Measurements from ENCODE around the gene LILRB1. TPM values are rescaled to one million over a fixed set of nuclear protein-coding genes. Genes with fewer than 3 reads are reported as not detected.
A peak's percentile ranks its signal among the peaks of the same experiment; 100 is the strongest.
"Not testable (repeated sequence)": the region's sequence is repeated elsewhere in the genome, so short reads cannot be mapped to it uniquely, and the experiment has no call there.

LILRB1 gene
- polyA plus RNA-seq, 3 donors = 27.2 to 317 (median 60.6) TPM

DNA sequence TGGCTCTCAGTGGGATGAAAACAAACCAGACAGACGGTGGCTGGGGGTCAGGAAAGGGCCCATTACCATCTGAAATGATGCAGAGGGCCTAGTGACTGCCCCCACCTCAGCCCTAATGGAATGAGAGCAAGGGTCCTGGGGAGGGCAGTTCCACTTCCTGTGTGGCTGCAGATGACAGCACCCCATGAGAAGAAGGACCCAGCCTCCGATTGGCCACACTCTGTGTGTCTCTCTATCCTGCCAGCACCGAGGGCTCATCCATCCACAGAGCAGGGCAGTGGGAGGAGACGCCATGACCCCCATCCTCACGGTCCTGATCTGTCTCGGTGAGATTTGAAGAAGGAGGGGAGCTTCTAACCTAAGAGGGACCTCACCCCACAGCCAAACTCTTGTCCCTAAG is 498 bp downstream of the LILRB1 start:
- Mint-ChIP-seq H3K4me1 (peaks cover 58% of the 10 kb centered on the region), H3K36me3 (peaks cover 43 to 48% of the 10 kb centered on the region in 2 donors), H3K27me3 (ENCODE audit: low read depth in 3 of 3) (peaks cover 2 to 9% (median 3%) of the 10 kb centered on the region in 3 donors), H3K9me3 (peaks cover 0 to 4% (median 0%) of the 10 kb centered on the region in 7 donors), H3K4me3 (peak overlapping the region; percentile 99 to 100), H3K27ac (peak overlapping the region; percentile 88 to 96 (median 91))
- no peaks in the 10 kb centered on the region for H3K9me3 ChIP-seq (replicated peaks in 1 of 2; ENCODE audit: control insufficient read depth in 1 of 2, insufficient read depth in 1 of 2, low read length in 2 of 2)
- peaks cover 40 to 44% of the 10 kb centered on the region in 2 donors for H3K36me3 ChIP-seq (replicated peaks in 1 of 2; ENCODE audit: control insufficient read depth in 1 of 2, insufficient read depth in 2 of 2, low read length in 2 of 2)
- H3K79me2 ChIP-seq (ENCODE audit: insufficient read depth, low read length) = peaks cover 21% of the 10 kb centered on the region
- peaks cover 50% of the 10 kb centered on the region for H4K20me1 ChIP-seq (ENCODE audit: insufficient read depth, low read length)
- H3K4me2 ChIP-seq (replicated peaks; ENCODE audit: extremely low read depth, low read length, poor library complexity, severe bottlenecking) = peak overlapping the region; percentile 92
- H2AFZ ChIP-seq (ENCODE audit: insufficient read depth, low read depth, low read length, poor library complexity, severe bottlenecking) = peak overlapping the region; percentile 83
- no peak for TF ChIP-seq CTCF (IDR thresholded peaks at IDR 0.05)
- peak overlapping the region; percentile 70 to 84 for H3K27ac ChIP-seq (ENCODE audit: low read depth in 1 of 2, low read length in 2 of 2)
- peak overlapping the region; percentile 84 to 97 (median 94) for H3K4me3 ChIP-seq (replicated peaks in 1 of 3; ENCODE audit: low read depth in 2 of 3, low read length in 3 of 3)
- no peaks in the 10 kb centered on the region for H3K27me3 ChIP-seq (ENCODE audit: control insufficient read depth in 2 of 2, insufficient read depth in 2 of 2, low read length in 2 of 2)
- peak overlapping the region; percentile 68 for H3K9ac ChIP-seq (ENCODE audit: insufficient read depth, low read length, poor library complexity, severe bottlenecking)
- WGBS (ENCODE audit: insufficient coverage) = 0% methylated on average over 2 of the region's 6 CpGs
- peaks cover 39 to 48% of the 10 kb centered on the region in 2 donors for H3K4me1 ChIP-seq (ENCODE audit: control insufficient read depth in 1 of 2, insufficient read depth in 2 of 2, low read length in 2 of 2)
- intact Hi-C loops (cut with micrococcal nuclease) = loop anchor here (5.0 kb wide), 3 partner anchors 33 to 58 kb away; partner anchors contain the start of genes LILRA1 (in 1 of the 2) and LILRA2 (in 1 of the 2)
- peak in 2 of 3 donors; percentile 27 to 47 for DNase-seq

DNA sequence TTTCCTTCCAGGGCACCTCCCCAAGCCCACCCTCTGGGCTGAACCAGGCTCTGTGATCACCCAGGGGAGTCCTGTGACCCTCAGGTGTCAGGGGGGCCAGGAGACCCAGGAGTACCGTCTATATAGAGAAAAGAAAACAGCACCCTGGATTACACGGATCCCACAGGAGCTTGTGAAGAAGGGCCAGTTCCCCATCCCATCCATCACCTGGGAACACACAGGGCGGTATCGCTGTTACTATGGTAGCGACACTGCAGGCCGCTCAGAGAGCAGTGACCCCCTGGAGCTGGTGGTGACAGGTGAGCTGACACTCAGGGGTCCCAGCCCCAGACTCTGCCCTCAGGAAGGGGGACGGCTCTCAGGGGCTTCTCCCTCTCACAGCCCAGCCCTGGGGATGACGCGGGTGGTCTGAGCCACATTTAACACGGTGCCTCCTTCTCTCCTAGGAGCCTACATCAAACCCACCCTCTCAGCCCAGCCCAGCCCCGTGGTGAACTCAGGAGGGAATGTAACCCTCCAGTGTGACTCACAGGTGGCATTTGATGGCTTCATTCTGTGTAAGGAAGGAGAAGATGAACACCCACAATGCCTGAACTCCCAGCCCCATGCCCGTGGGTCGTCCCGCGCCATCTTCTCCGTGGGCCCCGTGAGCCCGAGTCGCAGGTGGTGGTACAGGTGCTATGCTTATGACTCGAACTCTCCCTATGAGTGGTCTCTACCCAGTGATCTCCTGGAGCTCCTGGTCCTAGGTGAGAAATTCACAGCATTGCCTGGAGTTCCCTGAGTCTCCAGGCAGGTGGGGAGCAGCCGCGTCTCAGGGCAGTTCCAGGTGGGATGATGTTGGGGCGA is 1.4 kb downstream of the LILRB1 start:
- Histone ChIP-seq H3K36me3 (replicated peaks in 1 of 2; ENCODE audit: control insufficient read depth in 1 of 2, insufficient read depth in 2 of 2, low read length in 2 of 2) (peaks cover 46 to 54% of the 10 kb centered on the region in 2 donors), H4K20me1 (ENCODE audit: insufficient read depth, low read length) (peaks cover 58% of the 10 kb centered on the region), H3K4me1 (ENCODE audit: control insufficient read depth in 1 of 2, insufficient read depth in 2 of 2, low read length in 2 of 2) (peaks cover 39 to 48% of the 10 kb centered on the region in 2 donors), H3K27ac (ENCODE audit: low read depth in 1 of 2, low read length in 2 of 2) (peak overlapping the region; percentile 70 to 84), H3K9ac (ENCODE audit: insufficient read depth, low read length, poor library complexity, severe bottlenecking) (peak overlapping the region; percentile 68), H3K4me2 (replicated peaks; ENCODE audit: extremely low read depth, low read length, poor library complexity, severe bottlenecking) (peak overlapping the region; percentile 92), H3K79me2 (ENCODE audit: insufficient read depth, low read length) (peaks cover 21% of the 10 kb centered on the region), H3K4me3 (replicated peaks in 1 of 3; ENCODE audit: low read depth in 2 of 3, low read length in 3 of 3) (peak overlapping the region; percentile 84 to 97 (median 94))
- WGBS (ENCODE audit: insufficient coverage) = 97% methylated on average over 13 of the region's 23 CpGs
- not testable (repeated sequence) for H3K27me3 ChIP-seq (ENCODE audit: control insufficient read depth in 2 of 2, insufficient read depth in 2 of 2, low read length in 2 of 2); H3K9me3 ChIP-seq (replicated peaks in 1 of 2; ENCODE audit: control insufficient read depth in 1 of 2, insufficient read depth in 1 of 2, low read length in 2 of 2); H3K9me3 Mint-ChIP-seq; H2AFZ ChIP-seq (ENCODE audit: insufficient read depth, low read depth, low read length, poor library complexity, severe bottlenecking)
- intact Hi-C loops (cut with micrococcal nuclease) = loop anchor here (5.0 kb wide), 3 partner anchors 34 to 59 kb away; partner anchors contain the start of genes LILRA1 (in 1 of the 2) and LILRA2 (in 1 of the 2)
- Mint-ChIP-seq H3K36me3 (peaks cover 51 to 56% of the 10 kb centered on the region in 2 donors), H3K27ac (peak overlapping the region in 6 of 7 donors; percentile 88 to 96 (median 90)), H3K4me1 (peaks cover 55% of the 10 kb centered on the region), H3K27me3 (ENCODE audit: low read depth in 3 of 3) (peaks cover 3 to 10% (median 5%) of the 10 kb centered on the region in 3 donors), H3K4me3 (peak overlapping the region; percentile 99 to 100)
- peak in 1 of 3 donors; percentile 44 for DNase-seq

- H3K9me3 Mint-ChIP-seq; H3K27me3 ChIP-seq (ENCODE audit: control insufficient read depth in 2 of 2, insufficient read depth in 2 of 2, low read length in 2 of 2); DNase-seq; H3K9me3 ChIP-seq (replicated peaks in 1 of 2; ENCODE audit: control insufficient read depth in 1 of 2, insufficient read depth in 1 of 2, low read length in 2 of 2); H3K27ac Mint-ChIP-seq; H2AFZ ChIP-seq (ENCODE audit: insufficient read depth, low read depth, low read length, poor library complexity, severe bottlenecking); H3K4me2 ChIP-seq (replicated peaks; ENCODE audit: extremely low read depth, low read length, poor library complexity, severe bottlenecking); H3K27ac ChIP-seq (ENCODE audit: low read depth in 1 of 2, low read length in 2 of 2); H3K9ac ChIP-seq (ENCODE audit: insufficient read depth, low read length, poor library complexity, severe bottlenecking): not testable (repeated sequence)
- H3K36me3 ChIP-seq (replicated peaks in 1 of 2; ENCODE audit: control insufficient read depth in 1 of 2, insufficient read depth in 2 of 2, low read length in 2 of 2) = peaks cover 46 to 59% of the 10 kb centered on the region in 2 donors
- H3K4me1 ChIP-seq (ENCODE audit: control insufficient read depth in 1 of 2, insufficient read depth in 2 of 2, low read length in 2 of 2) = peaks cover 39 to 48% of the 10 kb centered on the region in 2 donors
- intact Hi-C loops (cut with micrococcal nuclease) = loop anchor here (5.0 kb wide), 3 partner anchors 35 to 60 kb away; partner anchors contain the start of genes LILRA1 (in 1 of the 2) and LILRA2 (in 1 of the 2)
- peak overlapping the region in 1 of 3 experiments; percentile 94 for H3K4me3 ChIP-seq (replicated peaks in 1 of 3; ENCODE audit: low read depth in 2 of 3, low read length in 3 of 3)
- Mint-ChIP-seq H3K4me3 (peak overlapping the region in 1 of 2 donors; percentile 100), H3K27me3 (ENCODE audit: low read depth in 3 of 3) (peaks cover 5 to 10% (median 7%) of the 10 kb centered on the region in 3 donors), H3K4me1 (peaks cover 55% of the 10 kb centered on the region), H3K36me3 (peaks cover 50 to 59% of the 10 kb centered on the region in 2 donors)
- peaks cover 21% of the 10 kb centered on the region for H3K79me2 ChIP-seq (ENCODE audit: insufficient read depth, low read length)
- 93% methylated on average over 16 of the region's 16 CpGs for WGBS (ENCODE audit: insufficient coverage)
- peaks cover 60% of the 10 kb centered on the region for H4K20me1 ChIP-seq (ENCODE audit: insufficient read depth, low read length)
Observed at GRCh38 chr19:54632517-54632916, 2.2 kb downstream of the LILRB1 start.

All from CD14-positive monocyte (primary cell).